GM04503 (cell line): ENCODE data around the gene KCNC2.

ENCODE experiments used
- DNase-seq: peaks from one replicate; pipeline ENCODE4 v3.0.0-alpha.2; 2012; ENCODE audit warnings: low read depth

The KCNC2 gene

GRCh38 chr12:75161488-75161887, 48.2 kb downstream of the KCNC2 start:
- DNase-seq: no peak

- DNase-seq: no peak
These were observed 52.3 kb downstream of the KCNC2 start for GRCh38 chr12:75157385-75157784.

GRCh38 chr12:75155962-75156361, 53.7 kb downstream of the KCNC2 start:
- no peak for DNase-seq

GRCh38 chr12:75154388-75154787, 55.3 kb downstream of the KCNC2 start:
- DNase-seq: no peak

DNA sequence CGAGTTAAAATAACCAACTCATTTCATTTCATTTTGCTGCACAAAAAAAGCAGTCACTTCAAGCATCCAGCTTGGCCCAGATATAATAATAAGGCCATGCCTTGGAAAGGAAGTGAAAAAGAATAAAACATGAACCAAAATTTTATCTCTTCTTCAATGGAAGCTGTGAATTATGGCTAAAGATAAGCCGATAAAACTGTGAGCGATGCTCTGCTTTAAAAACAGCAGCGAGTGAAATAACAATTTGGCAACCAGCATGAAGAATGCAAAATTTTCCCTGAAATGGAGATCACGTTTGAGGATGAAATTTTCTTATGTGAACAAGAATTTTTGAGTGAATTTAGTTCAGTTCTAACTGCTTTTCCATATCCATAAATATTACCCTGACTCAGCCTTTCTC, 70.4 kb downstream of the KCNC2 start:
- no peak for DNase-seq

DNA sequence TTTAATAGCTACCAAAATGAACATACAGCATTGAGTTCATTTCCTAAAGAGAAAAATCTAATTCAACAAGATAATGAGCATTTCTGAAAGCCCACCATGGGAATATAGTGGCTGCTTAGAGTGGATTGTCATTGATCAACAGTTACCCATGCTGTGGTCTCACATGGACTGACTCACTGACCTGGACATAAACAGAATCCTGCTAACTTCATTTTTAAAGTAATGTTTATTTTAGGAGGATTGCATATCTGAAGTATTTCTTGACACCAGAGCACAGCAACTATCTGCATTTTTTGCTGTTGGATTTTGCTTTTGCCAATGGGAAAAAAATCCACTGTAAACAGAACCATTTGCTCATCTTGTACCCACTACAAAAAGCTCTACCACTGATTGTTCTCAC, 71.7 kb downstream of the KCNC2 start:
- DNase-seq: no peak

DNA sequence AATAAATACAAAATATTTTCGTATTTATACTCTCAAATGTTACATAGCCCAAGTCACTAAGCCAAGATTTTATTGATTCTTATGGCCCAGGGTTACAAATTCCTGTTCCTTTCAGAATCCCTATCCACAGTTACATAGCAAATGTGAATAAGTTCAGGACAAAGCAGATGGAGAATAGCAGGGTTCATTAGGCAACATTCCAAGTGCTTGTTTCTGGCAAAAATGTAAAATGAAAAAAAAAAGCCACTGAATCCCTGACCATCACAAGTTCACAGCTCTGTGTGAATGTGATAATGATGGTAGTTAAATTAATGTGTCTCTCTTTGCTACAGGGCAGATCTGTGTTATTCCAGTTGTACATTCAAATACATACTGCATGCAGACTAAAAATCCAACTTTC, 74.6 kb downstream of the KCNC2 start:
- no peak for DNase-seq

GRCh38 chr12:75130811-75131210, 78.8 kb downstream of the KCNC2 start:
- no peak for DNase-seq

DNA sequence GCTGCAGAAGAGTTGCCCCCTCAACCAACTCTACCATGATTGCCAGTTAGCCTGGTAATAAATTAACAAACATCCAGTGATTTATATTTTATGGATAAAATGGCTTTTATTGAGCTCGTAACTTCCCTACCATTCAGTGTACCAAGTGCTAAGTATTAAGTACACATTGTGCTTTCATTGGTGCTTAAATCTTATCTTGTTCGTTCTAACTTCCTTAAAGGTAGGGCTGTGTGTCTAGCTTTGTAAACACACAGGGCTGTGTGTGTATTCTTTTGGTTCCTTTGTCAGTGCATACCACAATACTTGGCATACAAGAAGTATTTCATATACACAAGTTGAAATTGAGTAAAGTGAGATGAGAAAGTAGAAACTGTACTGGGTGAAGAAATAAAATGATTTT, 80.4 kb downstream of the KCNC2 start:
- DNase-seq: no peak

DNA sequence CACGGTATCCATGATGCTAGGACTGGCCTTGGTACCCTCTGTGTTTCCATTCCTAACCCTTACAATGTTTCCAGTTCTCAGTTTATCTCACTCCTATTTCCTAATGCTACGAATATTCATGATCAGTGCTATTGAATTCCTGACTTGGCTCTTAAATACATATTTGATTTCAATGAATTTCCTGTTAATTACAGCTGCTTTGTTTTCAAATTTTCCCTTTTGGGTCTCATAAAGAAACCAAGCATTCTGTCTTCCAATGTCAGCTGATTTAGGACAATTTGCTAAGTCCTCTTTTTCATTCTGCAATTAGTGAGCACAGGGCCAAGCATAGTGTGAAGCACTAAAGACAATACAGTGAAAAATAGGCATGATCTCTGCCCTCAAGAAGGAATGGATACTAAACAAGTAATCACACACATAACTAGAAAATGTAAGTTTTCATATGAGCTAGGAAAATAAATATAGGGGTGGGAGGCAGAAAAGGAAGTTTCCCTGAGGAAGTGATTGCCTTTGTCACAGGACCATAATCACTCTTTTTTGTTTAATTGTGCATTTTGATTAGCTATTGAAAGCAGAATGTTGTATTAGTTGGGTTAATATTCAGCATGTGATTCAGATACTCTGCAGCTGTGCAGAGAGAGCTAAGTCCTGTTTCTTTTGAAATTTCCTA, 88.5 kb downstream of the KCNC2 start:
- no peak for DNase-seq

DNA sequence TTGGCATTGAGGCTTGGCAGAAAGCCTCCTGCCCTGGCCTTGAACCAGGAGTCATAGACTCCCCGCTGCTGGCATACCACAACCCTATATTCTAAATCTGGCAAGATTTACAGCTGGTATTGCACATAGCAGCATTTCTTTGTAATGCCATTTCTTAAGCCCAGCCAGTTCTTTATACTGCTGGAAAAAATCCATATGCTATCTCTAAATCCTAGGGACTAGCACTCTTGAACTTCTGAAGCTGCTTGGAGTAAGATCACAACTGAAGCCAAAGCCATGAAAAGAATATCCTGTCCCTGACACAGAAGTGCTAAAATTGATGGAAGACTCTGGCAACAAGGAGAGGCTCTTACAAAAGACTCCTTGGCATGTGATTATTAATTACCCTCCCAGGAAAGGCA, 89.3 kb downstream of the KCNC2 start:
- DNase-seq: peak; percentile 7

GRCh38 chr12:75116646-75117198, 92.9 kb downstream of the KCNC2 start:
- no peak for DNase-seq

DNA sequence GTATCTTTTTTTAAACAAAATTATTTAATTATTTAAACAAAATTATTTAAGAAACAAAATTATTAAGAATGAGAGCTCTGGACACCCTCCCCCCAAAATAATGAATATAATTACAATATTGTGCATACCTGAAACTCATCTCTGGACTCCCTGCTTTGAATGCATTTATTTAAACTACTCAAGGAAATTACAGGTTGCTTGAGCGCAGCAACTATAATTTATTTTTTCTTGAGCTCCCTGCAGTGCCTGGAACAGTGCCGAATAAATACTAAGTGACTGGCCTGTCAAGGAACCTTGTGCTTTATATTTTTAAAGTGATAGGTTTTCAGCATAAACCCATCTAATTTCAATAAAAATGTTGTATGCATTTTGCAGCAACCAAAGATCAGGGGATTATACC, 93.9 kb downstream of the KCNC2 start:
- DNase-seq: no peak

- no peak for DNase-seq
These were observed 105.8 kb downstream of the KCNC2 start for GRCh38 chr12:75103822-75104221.

- DNase-seq: no peak
These were observed 107.9 kb downstream of the KCNC2 start for GRCh38 chr12:75101781-75102180.

GRCh38 chr12:75099210-75099609, 110.4 kb downstream of the KCNC2 start:
- no peak for DNase-seq

GRCh38 chr12:75097003-75097402, 112.6 kb downstream of the KCNC2 start:
- no peak for DNase-seq

DNA sequence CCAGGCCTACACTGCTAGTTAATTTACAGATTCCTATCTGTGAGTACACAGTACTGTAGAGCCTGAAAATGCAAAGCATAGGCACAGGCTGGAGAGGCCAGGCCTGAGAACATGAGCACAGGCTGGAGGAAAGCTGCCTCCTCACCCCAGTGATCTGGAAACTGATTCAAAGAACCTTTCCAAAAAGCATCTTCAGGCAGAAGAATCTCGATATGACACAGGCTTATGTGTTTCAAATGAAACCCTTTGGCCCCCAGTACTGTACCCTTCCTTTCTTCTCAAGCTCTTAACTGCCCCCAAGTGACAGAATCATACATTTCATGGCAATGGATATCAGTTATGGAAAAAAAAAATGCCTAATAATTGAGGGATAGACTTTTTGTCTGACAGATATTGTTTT, 122.0 kb downstream of the KCNC2 start:
- no peak for DNase-seq

DNA sequence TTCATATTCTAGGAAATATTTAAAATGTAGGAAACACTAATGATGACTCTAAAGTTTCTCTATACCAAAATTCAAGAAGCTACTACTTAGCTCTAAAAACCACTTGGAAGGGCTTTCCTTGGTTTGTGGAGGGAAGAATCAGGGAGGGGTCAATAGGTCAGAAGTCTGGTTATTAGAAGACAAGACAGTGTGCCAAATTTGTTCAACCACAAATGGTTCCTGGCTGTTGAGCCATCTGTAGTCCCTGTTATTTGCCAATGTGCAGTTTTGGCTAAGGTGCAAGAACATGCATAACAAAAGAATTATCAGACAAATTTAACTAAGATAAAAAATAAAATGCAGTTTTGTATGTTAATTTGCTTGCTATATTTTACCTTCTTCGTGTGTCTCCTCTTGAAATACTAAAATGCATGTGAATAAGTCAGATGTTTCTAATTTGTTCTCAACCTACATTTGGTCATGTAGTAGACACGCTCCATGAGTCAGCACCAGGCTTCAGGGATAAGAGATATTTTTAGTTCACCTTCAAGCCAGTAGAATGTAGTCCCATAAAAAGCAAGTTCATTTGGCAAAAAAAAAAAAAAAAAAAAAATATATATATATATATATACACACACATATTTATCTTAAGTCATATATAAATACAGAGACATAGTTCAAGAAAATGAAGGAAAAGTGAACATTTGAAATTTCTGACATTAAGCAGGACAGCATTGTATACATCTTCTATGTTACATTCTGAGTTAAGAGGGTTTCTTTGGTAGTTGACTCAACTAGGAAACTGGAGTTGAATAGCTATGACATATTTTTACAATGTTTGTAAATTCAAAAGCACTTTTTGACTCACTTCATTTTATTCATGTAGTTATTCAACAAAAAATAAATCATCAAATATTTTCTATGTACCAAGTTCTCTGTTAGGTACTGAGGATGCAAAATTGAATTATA, 123.3 kb downstream of the KCNC2 start:
- DNase-seq: peak; percentile 15

GRCh38 chr12:75081305-75081704, 128.3 kb downstream of the KCNC2 start:
- no peak for DNase-seq

DNA sequence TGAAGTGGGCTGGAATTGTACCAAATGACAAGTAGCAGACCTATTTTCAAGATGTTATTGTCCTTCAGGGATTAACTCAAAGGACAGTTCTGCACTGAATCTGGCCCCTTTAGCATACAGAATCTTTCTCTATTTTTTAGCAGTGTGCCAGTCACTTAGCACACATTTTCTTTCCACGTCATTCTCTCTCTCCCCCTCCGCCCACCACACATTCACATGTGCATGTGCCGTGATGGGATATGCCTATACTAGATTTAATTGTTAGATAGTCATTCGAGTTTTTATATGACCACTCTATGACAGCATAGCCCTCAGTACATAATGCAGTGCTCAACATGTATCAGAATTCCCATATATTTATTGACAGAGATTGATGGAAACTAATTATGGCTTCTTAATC, 129.1 kb downstream of the KCNC2 start:
- no peak for DNase-seq

- DNase-seq: no peak
These were observed 144.2 kb downstream of the KCNC2 start for GRCh38 chr12:75065482-75065881.

DNA sequence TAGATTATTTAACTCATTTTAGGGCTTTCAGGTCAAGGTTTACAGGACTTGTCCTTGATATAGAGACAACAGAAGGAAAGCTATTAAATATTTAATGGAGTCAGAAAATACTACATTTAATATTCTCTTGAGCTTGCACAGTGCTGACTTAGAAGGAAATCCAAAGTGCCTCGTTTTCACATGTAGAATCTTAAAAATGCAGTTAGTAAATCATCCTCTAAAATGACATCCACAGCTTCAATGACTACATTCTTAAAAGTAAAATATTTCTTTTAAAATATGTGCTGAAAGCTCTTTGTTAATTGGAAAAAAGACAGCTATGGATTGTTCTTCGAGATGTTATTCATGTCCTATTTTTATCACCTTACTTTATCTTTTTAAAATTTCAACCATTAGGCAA, 146.9 kb downstream of the KCNC2 start:
- DNase-seq: no peak
